ENCODE results near the gene TCEAL9. TPM values are rescaled to one million over a fixed set of nuclear protein-coding genes. Genes with fewer than 3 reads are reported as not detected.
A peak's percentile ranks its signal among the peaks of the same experiment; 100 is the strongest.
"Not testable (repeated sequence)": the region's sequence is repeated elsewhere in the genome, so short reads cannot be mapped to it uniquely, and the experiment has no call there.

The TCEAL9 gene
- 125 TPM for polyA plus RNA-seq (2013, experiment 1 of 2; ENCODE audit: insufficient read length)
- polyA plus RNA-seq (2013, experiment 2 of 2; ENCODE audit: insufficient read length), result 162 TPM

GRCh38 chrX:103356130-103356798, at the start of gene TCEAL9:
Gene TCEAL9, plus strand, starts transcription at chrX:103356506. Its CDS starts 1,179 bp downstream, at chrX:103357685.
- DNase-seq, result peak; percentile 79

DNA sequence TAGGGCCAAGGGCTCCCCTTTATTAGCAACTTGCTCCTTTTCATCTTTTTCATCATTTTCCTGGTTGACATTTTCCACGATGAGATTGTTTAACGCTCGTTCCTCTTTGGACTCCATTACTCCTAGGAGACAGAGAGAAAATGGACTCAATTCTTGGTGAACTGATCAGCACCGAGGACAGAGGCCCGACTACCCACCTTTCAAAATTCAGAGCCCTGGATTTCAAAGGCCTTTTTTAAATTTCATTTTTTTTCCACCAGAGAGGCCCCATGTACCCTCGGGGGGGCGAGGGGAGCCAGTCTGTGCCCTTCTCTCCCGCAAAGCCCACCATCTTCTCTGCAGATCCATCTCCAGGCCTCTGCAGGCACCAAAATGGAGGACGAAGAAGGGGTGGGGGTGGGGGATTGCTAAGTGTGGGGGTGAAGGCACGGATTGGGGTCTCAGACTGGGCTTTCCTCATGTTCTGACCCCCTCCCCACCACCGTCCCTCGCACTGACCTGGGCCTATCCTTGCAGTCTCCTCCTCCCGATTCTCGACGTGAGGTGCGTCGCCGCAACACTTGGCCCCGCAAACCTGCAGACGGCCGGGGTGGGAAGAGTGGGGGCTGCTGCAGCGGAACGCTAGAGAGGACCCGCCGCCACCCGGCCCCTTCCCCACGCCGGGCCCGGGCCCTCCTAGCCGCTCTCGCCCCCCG, 46.3 kb upstream of the TCEAL9 start:
- no peak for DNase-seq

DNA sequence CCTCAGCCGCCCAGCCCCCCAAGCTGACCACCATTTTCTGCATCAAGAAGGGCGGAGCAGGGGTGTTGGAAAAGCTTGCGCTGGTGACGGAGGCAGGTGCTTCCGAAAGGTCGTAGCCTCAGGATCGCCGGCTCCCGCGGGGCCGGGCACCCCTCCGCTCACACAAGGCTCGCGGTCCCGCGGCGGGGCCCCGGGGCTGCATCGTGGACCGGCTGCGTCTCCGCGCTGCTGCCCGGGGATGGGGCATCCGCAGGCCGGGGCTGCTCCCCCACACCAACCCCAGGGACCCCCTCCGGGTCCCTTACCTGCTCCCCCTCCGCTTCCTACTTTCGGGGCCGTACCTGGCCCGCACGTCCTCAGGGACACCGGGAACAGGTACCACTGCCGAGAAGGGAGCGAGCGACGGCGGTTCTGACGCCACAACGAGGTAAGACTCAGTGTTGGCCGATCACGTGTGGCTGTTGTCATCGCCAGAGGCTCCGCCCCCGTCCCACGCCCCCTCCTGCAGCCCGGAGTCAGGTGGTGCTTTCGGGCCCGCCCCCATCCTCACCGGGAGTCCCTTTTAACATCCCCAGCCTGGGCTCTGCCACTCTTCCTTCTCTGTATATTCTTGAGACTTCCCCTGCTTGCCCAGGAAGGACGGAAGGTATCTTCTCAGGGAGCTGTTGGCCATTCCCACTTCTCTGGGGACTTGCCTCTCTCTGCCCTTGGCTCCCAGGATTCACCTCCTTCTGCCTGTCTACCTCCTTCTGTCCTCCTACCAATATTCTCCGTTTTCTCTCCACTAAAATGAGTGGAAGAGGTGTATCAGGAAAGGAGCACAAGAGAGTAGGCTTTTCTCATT, 45.5 kb upstream of the TCEAL9 start, which contains the start of gene BEX2:
Gene BEX2, minus strand, starts transcription at position 436 of the 844 bp plus-strand sequence. CDS start 1,014 bp downstream, outside the sequence.
- DNase-seq, result peak; percentile 1

GRCh38 chrX:103311399-103311780, 44.9 kb upstream of the TCEAL9 start:
- no peak for DNase-seq

- DNase-seq, result peak; percentile 33
These were observed 26.3 kb upstream of the TCEAL9 start, which contains the start of gene TCEAL7 for GRCh38 chrX:103329991-103330390. Gene TCEAL7, plus strand, starts transcription at chrX:103330239. Its CDS starts 1,165 bp downstream, at chrX:103331404.

- peak; percentile 8 for DNase-seq
These were observed 25.5 kb upstream of the TCEAL9 start for GRCh38 chrX:103330681-103331288.

DNA sequence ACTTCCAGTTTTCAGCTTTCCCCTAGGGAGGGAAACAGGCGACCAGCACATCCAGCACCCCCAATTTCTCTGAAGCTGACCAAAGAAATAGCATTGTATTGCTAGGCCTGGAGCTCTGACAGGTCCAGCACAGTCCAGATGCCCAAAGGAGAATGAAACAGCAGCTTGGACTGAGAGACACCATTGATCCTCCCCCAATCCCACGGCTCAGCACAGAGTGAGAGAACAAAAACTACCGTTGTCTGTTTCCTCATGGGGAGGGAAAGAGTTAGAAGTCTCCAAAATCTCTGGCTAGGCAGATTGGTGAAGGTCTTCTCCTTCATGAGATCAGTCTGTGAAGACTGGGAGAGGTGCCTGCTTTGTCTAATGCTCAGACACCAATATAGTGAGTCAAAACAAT, 17.6 kb upstream of the TCEAL9 start:
- DNase-seq, result no peak

- DNase-seq, result peak; percentile 33
These were observed 13.2 kb upstream of the TCEAL9 start for GRCh38 chrX:103343105-103343504.

DNA sequence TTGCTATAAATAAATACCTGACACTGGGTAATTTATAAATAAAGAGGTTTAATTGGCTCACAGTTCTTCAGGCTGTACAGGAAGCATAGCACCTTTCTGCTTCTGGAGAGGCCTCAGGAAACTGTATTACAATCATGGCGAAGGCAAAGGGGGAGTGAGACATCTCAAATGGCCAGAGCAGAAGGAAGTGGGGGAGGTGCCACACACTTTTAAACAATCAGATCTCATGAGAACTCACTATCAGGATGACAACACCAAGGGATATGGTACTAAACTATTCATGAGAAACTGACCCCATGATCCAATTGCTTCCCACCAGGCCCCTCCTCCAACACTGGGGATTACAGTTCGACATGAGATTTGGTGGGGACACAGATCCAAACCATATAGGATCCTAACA, 11.7 kb upstream of the TCEAL9 start:
- DNase-seq, result no peak

- no peak for DNase-seq
These were observed 8.5 kb upstream of the TCEAL9 start for GRCh38 chrX:103347682-103348397.

DNA sequence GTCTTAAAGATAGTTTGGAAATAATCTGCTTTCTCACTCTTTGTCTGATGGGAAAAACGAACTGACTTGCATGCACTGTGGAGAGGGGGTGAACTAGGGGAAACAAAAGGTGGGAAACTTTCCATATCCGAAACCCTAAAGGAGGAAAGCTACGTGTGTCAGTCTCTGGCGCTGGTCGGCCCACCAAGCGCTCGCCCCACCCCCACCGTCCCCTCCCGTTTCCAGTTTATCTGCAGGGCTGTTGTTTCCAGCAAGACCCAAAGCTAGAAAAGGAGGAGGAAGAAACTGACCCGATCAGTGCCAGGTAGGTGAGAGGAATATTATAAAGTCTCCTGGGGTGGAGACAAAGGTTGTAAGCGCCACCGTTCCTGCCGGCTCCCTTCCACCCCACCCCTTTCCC, 552 bp downstream of the TCEAL9 start:
- no peak for DNase-seq

DNA sequence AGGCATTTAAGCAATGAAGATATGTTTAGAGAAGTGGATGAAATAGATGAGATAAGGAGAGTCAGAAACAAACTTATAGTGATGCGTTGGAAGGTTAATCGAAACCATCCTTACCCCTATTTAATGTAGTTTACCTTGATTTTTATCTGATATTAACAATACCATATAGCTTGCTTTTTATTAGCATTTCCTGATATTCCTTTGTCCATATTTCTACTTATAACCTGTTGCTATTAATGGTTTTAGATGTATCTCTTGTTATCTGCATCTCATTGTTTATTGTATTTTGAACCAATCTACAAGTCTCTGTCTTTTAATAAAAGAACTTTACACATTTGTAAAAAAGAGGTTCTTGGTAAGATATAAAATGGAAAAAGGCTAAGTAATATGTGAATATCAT, 1.6 kb downstream of the TCEAL9 start:
- no peak for DNase-seq

GRCh38 chrX:103359605-103360004, 3.3 kb downstream of the TCEAL9 start:
- not testable (repeated sequence) for DNase-seq

DNA sequence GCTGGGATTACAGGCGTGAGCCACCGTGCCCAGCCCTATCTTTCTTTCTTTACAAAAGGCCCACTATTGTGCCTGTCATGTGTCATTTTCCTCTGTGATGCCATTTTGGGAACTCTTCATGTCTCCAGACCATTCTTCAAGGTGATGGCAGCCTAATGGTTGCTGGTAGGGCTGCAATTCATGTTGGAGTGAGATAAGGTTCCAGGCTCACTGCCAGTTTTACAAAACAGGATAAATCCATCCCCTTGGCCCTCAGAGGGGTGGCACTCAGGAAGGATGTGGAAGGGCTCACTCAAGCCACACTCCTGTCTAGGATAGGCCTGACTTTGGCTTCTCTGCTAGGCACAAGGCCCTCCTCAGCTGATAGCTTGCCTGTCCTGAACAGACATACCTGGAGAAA, 3.8 kb downstream of the TCEAL9 start:
- DNase-seq, result no peak

DNA sequence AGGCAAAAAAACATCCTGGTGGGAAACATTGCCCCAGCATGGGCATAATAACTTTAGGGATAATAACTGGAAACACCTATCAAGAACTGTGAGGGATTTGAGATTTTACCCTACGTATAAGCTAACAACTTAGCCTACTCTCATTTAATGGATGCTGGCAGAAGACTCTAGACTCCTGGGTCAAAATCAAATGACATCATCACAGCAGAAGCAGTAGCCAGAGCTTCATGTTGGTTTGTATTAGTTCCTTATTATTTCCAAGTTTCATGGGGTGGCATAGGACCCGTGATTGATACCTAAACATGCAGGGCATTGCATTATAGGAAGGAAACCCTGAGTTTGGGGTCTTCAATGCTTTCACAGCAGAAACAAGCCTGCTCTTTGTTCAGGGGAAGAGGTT, 4.6 kb downstream of the TCEAL9 start:
- DNase-seq, result no peak

DNA sequence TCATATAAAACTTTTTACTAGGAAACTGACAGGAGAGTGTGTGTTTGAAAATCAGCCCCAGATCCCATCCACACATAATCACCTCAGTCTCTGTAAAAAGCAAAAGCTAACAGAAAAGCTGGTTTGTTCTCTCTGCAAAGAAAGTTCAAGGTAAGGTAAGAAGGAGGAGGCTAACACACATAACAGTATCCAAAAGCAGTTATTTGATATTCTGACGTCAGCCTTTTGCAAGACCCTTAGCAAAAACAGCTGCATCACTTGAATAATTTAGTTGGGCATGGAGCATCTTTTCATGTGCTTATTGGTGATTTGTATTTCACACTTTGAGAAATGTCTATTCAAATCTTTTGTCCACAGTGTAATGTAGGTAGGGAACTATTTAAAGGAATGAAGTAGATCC, 5.5 kb downstream of the TCEAL9 start:
- no peak for DNase-seq

GRCh38 chrX:103362474-103362873, 6.2 kb downstream of the TCEAL9 start:
- peak; percentile 54 for DNase-seq

DNA sequence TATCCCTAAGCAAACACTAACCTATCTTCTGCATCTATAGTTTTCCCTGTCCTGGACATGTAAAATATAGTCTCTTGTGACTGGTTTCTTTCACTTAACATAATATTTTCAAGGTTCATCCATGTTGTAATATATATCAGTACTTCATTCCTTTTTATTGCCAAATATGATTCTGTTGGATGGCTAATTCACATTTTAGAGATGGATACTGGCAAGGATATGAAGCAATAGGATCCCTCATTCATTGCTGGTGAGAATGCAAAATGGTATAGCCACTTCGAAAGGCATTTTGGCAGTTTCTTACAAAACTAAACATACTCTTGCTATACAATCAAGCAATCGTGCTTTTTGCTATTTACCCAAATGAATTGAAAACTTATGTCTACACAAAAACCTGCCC, 6.7 kb downstream of the TCEAL9 start:
- no peak for DNase-seq

DNA sequence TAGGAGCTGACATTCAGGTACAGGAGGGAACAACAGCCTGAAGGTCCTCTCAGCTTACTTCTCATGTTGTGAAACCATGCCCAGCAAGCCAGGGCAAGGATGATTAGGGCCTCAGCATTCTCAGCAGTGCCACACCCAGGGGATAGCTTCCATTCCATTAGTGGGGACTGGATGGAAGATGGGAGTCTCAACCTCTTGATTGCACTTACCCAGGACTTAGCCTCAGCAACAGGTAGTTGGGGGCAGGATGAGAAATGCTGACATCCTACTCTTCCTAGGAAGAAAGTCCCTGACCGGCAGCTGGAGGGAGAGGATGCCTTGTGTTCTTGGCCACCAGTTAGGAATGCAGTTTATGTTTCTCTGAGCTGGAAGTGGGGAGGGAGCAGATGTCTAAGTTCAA, 11.2 kb downstream of the TCEAL9 start:
- no peak for DNase-seq

GRCh38 chrX:103369479-103369878, 13.2 kb downstream of the TCEAL9 start:
- no peak for DNase-seq

DNA sequence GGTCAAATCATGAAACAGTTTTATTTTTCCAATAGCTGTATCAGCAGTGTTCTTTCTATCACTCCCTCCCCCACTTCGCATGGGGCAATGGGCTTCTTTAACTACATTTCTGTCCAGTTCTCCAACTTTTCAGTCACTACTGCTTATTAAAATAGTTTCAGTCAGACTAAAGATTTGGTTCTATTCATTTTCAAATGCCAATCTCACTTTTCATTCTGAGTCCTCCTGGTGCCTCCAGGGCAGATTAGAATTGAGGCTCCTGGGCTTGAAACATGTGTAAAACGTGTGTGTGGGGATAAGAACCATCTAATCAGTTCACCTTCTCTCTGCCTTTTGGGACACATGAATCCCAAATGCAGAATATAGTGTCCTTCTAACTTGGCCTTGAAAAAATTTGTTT, 16.6 kb downstream of the TCEAL9 start:
- no peak for DNase-seq

GRCh38 chrX:103373581-103373980, 17.3 kb downstream of the TCEAL9 start:
- no peak for DNase-seq

All from fibroblast of skin of back (primary cell).